COR-L47 (cell line): ENCODE data around the gene CSAG1.
"Not testable (repeated sequence)": the region's sequence is repeated elsewhere in the genome, so short reads cannot be mapped to it uniquely, and the experiment has no call there.

Source experiments
- DNase-seq: peaks from one replicate; lab custom pipeline; 2025; lab: John Stamatoyannopoulos, UW

CSAG1 gene

GRCh38 chrX:152697952-152698931, 35.3 kb downstream of the CSAG1 start, which contains the start of gene MAGEA3:
Gene MAGEA3 (plus strand): TSS chrX:152698794. CDS start chrX:152700833, 2,039 bp downstream.
- not testable (repeated sequence) for DNase-seq

DNA sequence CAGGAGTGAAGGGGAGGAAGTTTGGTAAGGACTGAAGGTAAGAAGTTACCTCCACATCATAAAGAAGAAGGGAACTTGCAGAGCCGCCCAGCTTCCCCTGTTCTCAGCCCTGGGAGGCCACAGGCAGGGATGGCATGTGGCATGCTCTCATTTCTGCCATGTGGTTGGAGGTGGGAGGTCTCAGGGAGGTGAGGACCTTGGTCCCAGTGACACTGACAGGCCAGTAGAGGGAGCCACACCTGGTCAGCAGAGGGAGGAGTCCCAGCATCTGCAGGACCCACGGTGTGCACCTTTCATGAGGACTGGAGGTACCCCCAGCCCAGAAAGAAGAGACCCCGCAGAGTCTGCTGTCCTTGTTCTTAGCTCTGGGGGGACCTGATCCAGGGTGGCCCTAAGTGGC, 52.5 kb downstream of the CSAG1 start:
- DNase-seq: not testable (repeated sequence)
